ENCODE measurements around the gene APCDD1. TPM values are rescaled to one million over a fixed set of nuclear protein-coding genes. Genes with fewer than 3 reads are reported as not detected.
"Not testable (repeated sequence)": the region's sequence is repeated elsewhere in the genome, so short reads cannot be mapped to it uniquely, and the experiment has no call there.

Gene APCDD1
- polyA plus RNA-seq, 2 donors, result 16.2 to 43.1 TPM

DNA sequence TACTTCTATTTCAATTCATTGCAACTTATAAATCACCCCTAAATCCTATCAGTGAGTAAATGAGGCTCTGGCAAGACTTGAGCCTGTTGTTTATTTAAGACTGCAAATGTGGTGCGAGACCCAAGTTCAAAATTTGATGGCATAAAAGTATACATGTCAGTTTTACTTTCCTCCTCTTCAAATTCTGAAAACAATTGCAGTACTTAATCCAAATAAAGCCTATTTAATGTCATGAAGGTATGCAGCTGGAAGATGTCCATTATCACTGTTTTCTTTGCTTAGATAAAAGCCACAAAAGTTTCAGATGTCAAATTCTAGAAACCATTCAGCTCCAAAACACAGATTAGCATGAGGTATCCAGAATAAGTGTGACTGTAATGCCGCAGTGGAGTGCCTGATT lies 3.3 kb downstream of the APCDD1 start:
- no peak overlapping the region for H3K4me3 ChIP-seq (ENCODE audit: low read depth in 1 of 2, low read length in 2 of 2)
- H3K4me1 ChIP-seq (ENCODE audit: control insufficient read depth in 2 of 2, insufficient read depth in 2 of 2, low read length in 1 of 2), result no peaks in the 10 kb centered on the region
- no peak overlapping the region for H3K27ac ChIP-seq (ENCODE audit: low read depth in 2 of 2, low read length in 1 of 2)

DNA sequence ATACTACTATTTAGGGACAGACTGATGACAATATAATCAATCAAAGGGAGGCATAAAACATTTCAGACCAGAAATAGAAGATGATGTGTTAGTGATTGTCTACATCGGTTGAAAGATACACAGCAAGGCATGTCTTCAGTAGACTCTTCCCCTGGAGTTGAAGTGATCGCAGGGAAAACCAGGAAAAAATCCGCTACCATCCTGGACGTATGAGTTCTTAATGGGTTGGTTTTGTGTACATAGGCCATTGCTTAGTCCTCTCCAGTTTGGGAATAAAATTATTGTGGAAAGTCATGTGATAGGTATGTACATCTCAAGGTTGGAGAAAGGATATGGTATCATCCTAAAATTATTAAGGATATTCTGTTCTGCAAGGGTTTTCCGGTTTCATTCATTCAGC lies 4.3 kb downstream of the APCDD1 start:
- 79 to 87% methylated on average over 5 of the region's 5 CpGs for WGBS, 2 donors
- no peak overlapping the region for H3K27ac ChIP-seq (ENCODE audit: low read depth in 2 of 2, low read length in 1 of 2)
- no peak overlapping the region for H3K4me3 ChIP-seq (ENCODE audit: low read depth in 1 of 2, low read length in 2 of 2)
- no peaks in the 10 kb centered on the region for H3K4me1 ChIP-seq (ENCODE audit: control insufficient read depth in 2 of 2, insufficient read depth in 2 of 2, low read length in 1 of 2)
- peaks cover 0 to 3% of the 10 kb centered on the region in 2 donors for H3K36me3 ChIP-seq (ENCODE audit: control insufficient read depth in 2 of 2, insufficient read depth in 2 of 2, low read length in 1 of 2)
- H3K9me3 ChIP-seq (ENCODE audit: control insufficient read depth in 2 of 2, insufficient read depth in 1 of 2, low read depth in 1 of 2, low read length in 1 of 2), result no peaks in the 10 kb centered on the region
- H3K27me3 ChIP-seq (ENCODE audit: control insufficient read depth in 1 of 2, insufficient read depth in 2 of 2, low read length in 2 of 2), result no peaks in the 10 kb centered on the region

More for the DNA sequence above, 3.3 kb downstream of the APCDD1 start:
- H3K36me3 ChIP-seq (ENCODE audit: control insufficient read depth in 2 of 2, insufficient read depth in 2 of 2, low read length in 1 of 2), result peaks cover 0 to 3% of the 10 kb centered on the region in 2 donors
- H3K27me3 ChIP-seq (ENCODE audit: control insufficient read depth in 1 of 2, insufficient read depth in 2 of 2, low read length in 2 of 2), result no peaks in the 10 kb centered on the region
- WGBS, 2 donors, result 27 to 42% methylated on average over 2 of the region's 2 CpGs
- H3K9me3 ChIP-seq (ENCODE audit: control insufficient read depth in 2 of 2, insufficient read depth in 1 of 2, low read depth in 1 of 2, low read length in 1 of 2), result no peaks in the 10 kb centered on the region

DNA sequence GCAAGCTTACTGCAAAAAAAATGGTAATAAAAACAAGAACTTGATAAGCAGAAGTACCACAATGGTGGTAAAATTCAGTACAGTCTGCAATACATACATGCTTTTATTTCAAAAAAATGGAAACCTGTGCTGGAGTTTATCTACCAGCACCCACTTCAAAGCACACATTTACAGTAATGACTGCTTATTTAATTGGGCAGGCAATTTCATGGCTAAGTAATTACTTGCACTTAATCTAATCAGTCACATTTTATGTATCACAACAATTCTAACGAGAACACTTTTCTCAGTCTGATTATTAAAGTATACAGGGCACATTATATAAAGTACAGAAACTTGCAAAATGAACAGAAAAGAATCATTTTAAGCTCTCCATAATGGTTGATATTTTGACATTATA lies 5.2 kb downstream of the APCDD1 start:
- Histone ChIP-seq H3K4me1 (ENCODE audit: control insufficient read depth in 2 of 2, insufficient read depth in 2 of 2, low read length in 1 of 2) (no peaks in the 10 kb centered on the region), H3K9me3 (ENCODE audit: control insufficient read depth in 2 of 2, insufficient read depth in 1 of 2, low read depth in 1 of 2, low read length in 1 of 2) (no peaks in the 10 kb centered on the region), H3K27me3 (ENCODE audit: control insufficient read depth in 1 of 2, insufficient read depth in 2 of 2, low read length in 2 of 2) (no peaks in the 10 kb centered on the region), H3K4me3 (ENCODE audit: low read depth in 1 of 2, low read length in 2 of 2) (no peak overlapping the region), H3K36me3 (ENCODE audit: control insufficient read depth in 2 of 2, insufficient read depth in 2 of 2, low read length in 1 of 2) (peaks cover 0 to 3% of the 10 kb centered on the region in 2 donors), H3K27ac (ENCODE audit: low read depth in 2 of 2, low read length in 1 of 2) (no peak overlapping the region)
- 0 to 49% methylated on average over 1 of the region's 1 CpG for WGBS, 2 donors

DNA sequence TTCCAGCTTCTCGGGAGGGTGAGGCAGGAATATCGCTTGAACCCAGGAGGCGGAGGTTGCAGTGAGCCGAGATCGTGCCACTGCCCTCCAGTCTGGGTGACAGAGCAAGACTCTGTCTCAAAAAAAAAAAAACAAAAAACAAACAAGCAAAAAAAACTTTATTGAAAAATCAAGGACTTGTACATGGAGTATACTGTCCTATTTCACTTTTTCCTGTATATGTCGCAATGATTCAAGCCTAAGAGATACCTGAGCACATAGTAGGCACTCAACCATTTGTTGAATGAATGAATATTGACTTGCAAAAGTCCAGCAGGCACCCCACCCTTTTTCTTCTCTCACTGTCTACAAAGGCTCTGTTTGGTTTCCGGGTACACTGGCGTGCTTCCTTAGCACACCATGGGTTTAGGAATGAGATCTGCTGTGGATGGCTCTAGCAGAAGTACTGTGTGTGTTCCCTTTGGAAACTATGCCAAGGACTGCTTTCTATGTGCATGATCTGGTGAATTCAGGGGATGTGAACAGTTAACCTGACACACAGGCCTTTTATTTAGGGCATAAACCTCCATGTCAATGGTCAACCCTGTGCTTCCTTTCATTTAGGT lies 6.1 kb downstream of the APCDD1 start:
- Histone ChIP-seq H3K4me3 (ENCODE audit: low read depth in 1 of 2, low read length in 2 of 2) (no peak overlapping the region), H3K9me3 (ENCODE audit: control insufficient read depth in 2 of 2, insufficient read depth in 1 of 2, low read depth in 1 of 2, low read length in 1 of 2) (no peaks in the 10 kb centered on the region), H3K27ac (ENCODE audit: low read depth in 2 of 2, low read length in 1 of 2) (no peak overlapping the region), H3K4me1 (ENCODE audit: control insufficient read depth in 2 of 2, insufficient read depth in 2 of 2, low read length in 1 of 2) (no peaks in the 10 kb centered on the region), H3K36me3 (ENCODE audit: control insufficient read depth in 2 of 2, insufficient read depth in 2 of 2, low read length in 1 of 2) (peaks cover 0 to 3% of the 10 kb centered on the region in 2 donors), H3K27me3 (ENCODE audit: control insufficient read depth in 1 of 2, insufficient read depth in 2 of 2, low read length in 2 of 2) (no peaks in the 10 kb centered on the region)
- WGBS, 2 donors, result 84 to 94% methylated on average over 8 of the region's 8 CpGs

DNA sequence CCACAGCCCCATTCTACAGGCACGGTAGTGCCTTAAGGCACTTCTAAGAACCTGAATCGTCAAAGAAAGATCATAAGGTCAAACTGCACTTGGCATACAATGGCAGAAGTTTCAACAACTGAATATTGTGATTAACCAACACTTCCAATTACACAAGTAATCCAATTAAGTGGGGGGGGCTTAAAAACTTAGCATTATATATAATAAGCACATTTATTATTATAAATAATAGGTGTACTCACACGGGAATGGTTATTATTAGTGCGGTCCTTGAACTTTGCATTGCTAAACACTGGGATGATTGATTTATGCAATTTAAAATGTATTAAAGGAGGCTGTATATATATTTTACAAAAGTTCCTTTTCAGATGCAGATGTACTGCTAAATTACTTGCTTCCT lies 7.6 kb downstream of the APCDD1 start:
- Histone ChIP-seq H3K4me3 (ENCODE audit: low read depth in 1 of 2, low read length in 2 of 2) (no peak overlapping the region), H3K36me3 (ENCODE audit: control insufficient read depth in 2 of 2, insufficient read depth in 2 of 2, low read length in 1 of 2) (peaks cover 0 to 3% of the 10 kb centered on the region in 2 donors), H3K27me3 (ENCODE audit: control insufficient read depth in 1 of 2, insufficient read depth in 2 of 2, low read length in 2 of 2) (no peaks in the 10 kb centered on the region), H3K4me1 (ENCODE audit: control insufficient read depth in 2 of 2, insufficient read depth in 2 of 2, low read length in 1 of 2) (no peaks in the 10 kb centered on the region), H3K27ac (ENCODE audit: low read depth in 2 of 2, low read length in 1 of 2) (no peak overlapping the region), H3K9me3 (ENCODE audit: control insufficient read depth in 2 of 2, insufficient read depth in 1 of 2, low read depth in 1 of 2, low read length in 1 of 2) (no peaks in the 10 kb centered on the region)
- 58 to 75% methylated on average over 4 of the region's 4 CpGs for WGBS, 2 donors

GRCh38 chr18:10462597-10462996 lies 8.2 kb downstream of the APCDD1 start:
- no peaks in the 10 kb centered on the region for H3K27me3 ChIP-seq (ENCODE audit: control insufficient read depth in 1 of 2, insufficient read depth in 2 of 2, low read length in 2 of 2)
- H3K4me1 ChIP-seq (ENCODE audit: control insufficient read depth in 2 of 2, insufficient read depth in 2 of 2, low read length in 1 of 2), result no peaks in the 10 kb centered on the region
- H3K4me3 ChIP-seq (ENCODE audit: low read depth in 1 of 2, low read length in 2 of 2), result no peak overlapping the region
- WGBS, 2 donors, result 84 to 88% methylated on average over 2 of the region's 2 CpGs
- peaks cover 0 to 3% of the 10 kb centered on the region in 2 donors for H3K36me3 ChIP-seq (ENCODE audit: control insufficient read depth in 2 of 2, insufficient read depth in 2 of 2, low read length in 1 of 2)
- H3K27ac ChIP-seq (ENCODE audit: low read depth in 2 of 2, low read length in 1 of 2), result no peak overlapping the region
- H3K9me3 ChIP-seq (ENCODE audit: control insufficient read depth in 2 of 2, insufficient read depth in 1 of 2, low read depth in 1 of 2, low read length in 1 of 2), result no peaks in the 10 kb centered on the region

DNA sequence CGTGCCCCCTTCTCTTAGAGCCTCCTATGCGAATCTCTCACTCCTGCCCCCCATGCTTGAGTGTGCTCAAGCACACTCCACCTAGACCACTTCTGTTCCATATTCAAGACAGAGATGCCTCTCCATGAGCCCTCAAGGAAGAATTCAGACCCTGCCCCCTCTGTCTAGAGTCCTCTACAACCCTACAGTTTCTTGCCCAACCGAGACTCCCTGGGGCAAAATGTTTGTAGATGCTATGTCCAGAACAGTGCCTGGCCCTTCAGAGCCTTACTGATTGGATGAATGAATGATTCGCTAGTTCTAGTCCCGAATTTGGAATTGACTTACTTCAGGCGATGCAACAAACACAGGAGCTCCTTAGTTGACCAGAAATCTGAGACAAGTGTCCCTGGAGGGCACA lies 8.7 kb downstream of the APCDD1 start:
- Histone ChIP-seq H3K27ac (ENCODE audit: low read depth in 2 of 2, low read length in 1 of 2) (no peak overlapping the region), H3K36me3 (ENCODE audit: control insufficient read depth in 2 of 2, insufficient read depth in 2 of 2, low read length in 1 of 2) (peaks cover 0 to 4% of the 10 kb centered on the region in 2 donors), H3K27me3 (ENCODE audit: control insufficient read depth in 1 of 2, insufficient read depth in 2 of 2, low read length in 2 of 2) (no peaks in the 10 kb centered on the region), H3K4me3 (ENCODE audit: low read depth in 1 of 2, low read length in 2 of 2) (no peak overlapping the region), H3K4me1 (ENCODE audit: control insufficient read depth in 2 of 2, insufficient read depth in 2 of 2, low read length in 1 of 2) (no peaks in the 10 kb centered on the region), H3K9me3 (ENCODE audit: control insufficient read depth in 2 of 2, insufficient read depth in 1 of 2, low read depth in 1 of 2, low read length in 1 of 2) (no peaks in the 10 kb centered on the region)
- 90 to 93% methylated on average over 6 of the region's 6 CpGs for WGBS, 2 donors

DNA sequence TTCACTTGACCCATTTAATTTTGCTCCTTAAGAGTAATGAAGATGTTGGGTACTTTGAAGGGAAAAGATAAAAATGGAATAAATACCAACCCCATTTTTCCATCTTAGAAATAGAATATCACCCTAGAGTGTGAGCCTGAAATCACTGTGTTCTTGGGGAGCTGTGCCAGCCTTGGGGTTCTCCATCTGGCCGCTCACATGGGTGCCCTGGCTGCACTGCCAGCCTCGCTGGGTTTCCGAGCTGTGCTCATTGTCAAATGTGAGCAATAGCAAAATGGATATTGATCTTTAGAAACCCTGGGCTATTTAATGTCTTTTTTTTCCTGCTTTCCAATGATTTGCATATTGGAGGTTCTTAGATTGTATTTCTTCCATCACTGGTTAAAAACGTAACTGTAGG lies 9.3 kb downstream of the APCDD1 start:
- no peaks in the 10 kb centered on the region for H3K4me1 ChIP-seq (ENCODE audit: control insufficient read depth in 2 of 2, insufficient read depth in 2 of 2, low read length in 1 of 2)
- H3K36me3 ChIP-seq (ENCODE audit: control insufficient read depth in 2 of 2, insufficient read depth in 2 of 2, low read length in 1 of 2), result peaks cover 0 to 8% of the 10 kb centered on the region in 2 donors
- no peaks in the 10 kb centered on the region for H3K9me3 ChIP-seq (ENCODE audit: control insufficient read depth in 2 of 2, insufficient read depth in 1 of 2, low read depth in 1 of 2, low read length in 1 of 2)
- no peak overlapping the region for H3K27ac ChIP-seq (ENCODE audit: low read depth in 2 of 2, low read length in 1 of 2)
- H3K27me3 ChIP-seq (ENCODE audit: control insufficient read depth in 1 of 2, insufficient read depth in 2 of 2, low read length in 2 of 2), result no peaks in the 10 kb centered on the region
- no peak overlapping the region for H3K4me3 ChIP-seq (ENCODE audit: low read depth in 1 of 2, low read length in 2 of 2)
- WGBS, 2 donors, result 88 to 91% methylated on average over 4 of the region's 4 CpGs

DNA sequence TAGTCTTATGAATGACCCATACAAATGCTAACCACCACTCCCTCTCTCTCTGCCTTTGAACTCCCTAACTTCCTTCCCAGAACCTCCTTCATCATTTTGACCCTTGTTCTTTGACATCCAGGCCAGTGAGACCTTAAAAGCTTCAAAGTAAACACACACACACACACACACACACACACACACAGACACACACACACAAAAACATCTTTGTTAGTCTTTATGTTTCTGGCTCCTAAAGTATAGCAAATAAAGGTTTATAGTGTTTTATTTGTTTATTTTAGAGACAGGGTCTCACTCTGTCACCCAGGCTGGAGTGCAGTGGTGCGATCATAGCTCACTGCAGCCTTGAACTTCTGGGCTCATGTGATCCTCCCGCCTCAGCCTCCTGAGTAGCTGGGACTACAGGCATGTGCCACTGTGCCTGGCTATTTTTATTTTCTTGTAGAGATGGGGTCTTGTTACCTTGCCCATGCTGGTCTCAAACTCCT lies 9.8 kb downstream of the APCDD1 start:
- H3K27ac ChIP-seq (ENCODE audit: low read depth in 2 of 2, low read length in 1 of 2); H3K9me3 ChIP-seq (ENCODE audit: control insufficient read depth in 2 of 2, insufficient read depth in 1 of 2, low read depth in 1 of 2, low read length in 1 of 2); H3K4me3 ChIP-seq (ENCODE audit: low read depth in 1 of 2, low read length in 2 of 2); H3K27me3 ChIP-seq (ENCODE audit: control insufficient read depth in 1 of 2, insufficient read depth in 2 of 2, low read length in 2 of 2); H3K36me3 ChIP-seq (ENCODE audit: control insufficient read depth in 2 of 2, insufficient read depth in 2 of 2, low read length in 1 of 2); H3K4me1 ChIP-seq (ENCODE audit: control insufficient read depth in 2 of 2, insufficient read depth in 2 of 2, low read length in 1 of 2): not testable (repeated sequence)
- 89 to 95% methylated on average over 2 of the region's 2 CpGs for WGBS, 2 donors

DNA sequence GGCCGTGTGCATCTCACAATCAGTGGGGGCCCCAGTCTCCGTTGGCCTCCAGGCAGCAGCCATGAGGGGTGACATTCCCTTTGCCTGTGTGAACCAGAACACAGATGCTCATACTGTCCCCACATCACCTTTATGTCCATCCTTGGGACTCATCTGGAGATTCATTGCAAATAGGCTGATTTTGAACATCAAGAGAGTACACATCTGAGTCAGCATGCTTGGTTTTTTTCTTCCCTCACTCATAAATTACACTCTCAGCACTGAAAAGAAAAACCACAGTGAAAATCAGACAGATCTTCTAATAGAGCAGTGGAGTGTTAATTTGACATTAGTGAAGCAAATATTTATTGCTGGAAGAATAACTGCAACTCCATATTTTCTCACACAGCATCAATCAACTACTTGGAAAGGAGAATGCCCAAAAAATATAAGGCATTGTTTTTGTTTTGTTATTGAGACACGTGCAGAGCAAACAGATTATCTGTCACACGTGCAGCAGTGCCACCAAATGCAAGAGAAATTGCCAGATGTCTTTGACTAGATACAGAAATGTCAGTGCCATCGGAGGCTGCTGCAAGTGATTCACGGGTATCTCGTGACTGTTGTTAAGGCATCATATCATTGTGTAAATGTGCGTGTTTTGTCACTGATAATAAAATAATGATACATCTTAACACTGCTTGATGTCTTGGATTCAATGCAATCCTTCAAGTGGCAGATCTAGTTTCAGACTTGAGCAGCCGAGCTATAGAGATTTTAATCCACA lies 10.9 kb downstream of the APCDD1 start:
- Histone ChIP-seq H3K4me3 (ENCODE audit: low read depth in 1 of 2, low read length in 2 of 2) (no peak overlapping the region), H3K36me3 (ENCODE audit: control insufficient read depth in 2 of 2, insufficient read depth in 2 of 2, low read length in 1 of 2) (peaks cover 0 to 5% of the 10 kb centered on the region in 2 donors), H3K27me3 (ENCODE audit: control insufficient read depth in 1 of 2, insufficient read depth in 2 of 2, low read length in 2 of 2) (no peaks in the 10 kb centered on the region), H3K4me1 (ENCODE audit: control insufficient read depth in 2 of 2, insufficient read depth in 2 of 2, low read length in 1 of 2) (no peaks in the 10 kb centered on the region), H3K9me3 (ENCODE audit: control insufficient read depth in 2 of 2, insufficient read depth in 1 of 2, low read depth in 1 of 2, low read length in 1 of 2) (no peaks in the 10 kb centered on the region), H3K27ac (ENCODE audit: low read depth in 2 of 2, low read length in 1 of 2) (no peak overlapping the region)
- WGBS, 2 donors, result 70 to 77% methylated on average over 9 of the region's 9 CpGs

Measured in esophagus (tissue), 2 donors.